ENCODE results near the gene PTPRQ. TPM values are rescaled to one million over a fixed set of nuclear protein-coding genes. Genes with fewer than 3 reads are reported as not detected.

PTPRQ gene
- total RNA-seq, 2 donors from 2014 or later, result 1.9 to 7.4 TPM

GRCh38 chr12:80679346-80680131, 235.5 kb downstream of the PTPRQ start:
- DNase-seq (ENCODE audit: low spot score), result no peak
- Histone ChIP-seq H3K4me3 (no peak overlapping the region), H3K27ac (no peak overlapping the region), H3K27me3 (replicated peaks; ENCODE audit: insufficient read depth) (no peaks in the 10 kb centered on the region), H3K4me1 (replicated peaks) (no peaks in the 10 kb centered on the region), H3K9me3 (no peaks in the 10 kb centered on the region), H3K36me3 (no peaks in the 10 kb centered on the region)
- no peak for TF ChIP-seq POLR2AphosphoS5 (IDR thresholded peaks at IDR 0.05)
- TF ChIP-seq CTCF (IDR thresholded peaks at IDR 0.05), result no peak
- no peak for TF ChIP-seq POLR2A (IDR thresholded peaks at IDR 0.05)
- intact Hi-C loops (cut with DNase I), result no loop called here
- 57% methylated on average over 3 of the region's 3 CpGs for WGBS

GRCh38 chr12:80681287-80681686, 237.3 kb downstream of the PTPRQ start:
- intact Hi-C loops (cut with DNase I), result no loop called here
- TF ChIP-seq POLR2AphosphoS5 (IDR thresholded peaks at IDR 0.05) (no peak), CTCF (IDR thresholded peaks at IDR 0.05) (no peak), POLR2A (IDR thresholded peaks at IDR 0.05) (no peak)
- 66% methylated on average over 2 of the region's 2 CpGs for WGBS
- no peaks in the 10 kb centered on the region for H3K36me3 ChIP-seq
- no peaks in the 10 kb centered on the region for H3K27me3 ChIP-seq (replicated peaks; ENCODE audit: insufficient read depth)
- H3K27ac ChIP-seq, result no peak overlapping the region
- DNase-seq (ENCODE audit: low spot score), result no peak
- H3K4me1 ChIP-seq (replicated peaks), result no peaks in the 10 kb centered on the region
- H3K9me3 ChIP-seq, result no peaks in the 10 kb centered on the region
- H3K4me3 ChIP-seq, result no peak overlapping the region

- Histone ChIP-seq H3K27me3 (replicated peaks; ENCODE audit: insufficient read depth) (no peaks in the 10 kb centered on the region), H3K27ac (no peak overlapping the region), H3K4me1 (replicated peaks) (no peaks in the 10 kb centered on the region), H3K4me3 (no peak overlapping the region), H3K36me3 (no peaks in the 10 kb centered on the region), H3K9me3 (no peaks in the 10 kb centered on the region)
- no peak for DNase-seq (ENCODE audit: low spot score)
- 82% methylated on average over 3 of the region's 3 CpGs for WGBS
- intact Hi-C loops (cut with DNase I), result no loop called here
- TF ChIP-seq POLR2A (IDR thresholded peaks at IDR 0.05), result no peak
Observed at GRCh38 chr12:80681786-80682185, 237.8 kb downstream of the PTPRQ start.

GRCh38 chr12:80684077-80684495, 240.1 kb downstream of the PTPRQ start:
- Histone ChIP-seq H3K9me3 (no peaks in the 10 kb centered on the region), H3K27me3 (replicated peaks; ENCODE audit: insufficient read depth) (no peaks in the 10 kb centered on the region), H3K4me1 (replicated peaks) (no peaks in the 10 kb centered on the region), H3K4me3 (no peak overlapping the region), H3K36me3 (no peaks in the 10 kb centered on the region), H3K27ac (no peak overlapping the region)
- 40% methylated on average over 7 of the region's 7 CpGs for WGBS
- TF ChIP-seq POLR2AphosphoS5 (IDR thresholded peaks at IDR 0.05) (no peak), CTCF (IDR thresholded peaks at IDR 0.05) (no peak), POLR2A (IDR thresholded peaks at IDR 0.05) (no peak)
- intact Hi-C loops (cut with DNase I), result no loop called here
- no peak for DNase-seq (ENCODE audit: low spot score)

GRCh38 chr12:80690090-80690489, 246.1 kb downstream of the PTPRQ start:
- no peaks in the 10 kb centered on the region for H3K9me3 ChIP-seq
- H3K36me3 ChIP-seq, result no peaks in the 10 kb centered on the region
- no peaks in the 10 kb centered on the region for H3K4me1 ChIP-seq (replicated peaks)
- H3K27me3 ChIP-seq (replicated peaks; ENCODE audit: insufficient read depth), result no peaks in the 10 kb centered on the region
- intact Hi-C loops (cut with DNase I), result no loop called here
- TF ChIP-seq POLR2AphosphoS5 (IDR thresholded peaks at IDR 0.05) (no peak), CTCF (IDR thresholded peaks at IDR 0.05) (no peak)
- no peak overlapping the region for H3K4me3 ChIP-seq
- DNase-seq (ENCODE audit: low spot score), result no peak
- no peak overlapping the region for H3K27ac ChIP-seq
- WGBS, result 80% methylated on average over 1 of the region's 1 CpG

All from prostate gland (tissue), 2 donors.